IMR-90 (cell line): Measurements from ENCODE around the gene LRRC55. TPM values are rescaled to one million over a fixed set of nuclear protein-coding genes. Genes with fewer than 3 reads are reported as not detected.

ENCODE experiments used
- ATAC-seq: fragments of 200-7000 bp; cut with Tn5 transposase; 2 replicates; pipeline ENCODE4 v1.9.1; 2020; ENCODE audit warnings: low read depth, mild to moderate bottlenecking, moderate library complexity
- BruUV-seq: library from RNA; stranded (reverse); fragments of 400-500 nt; replicated peaks from 2 replicates; lab custom pipeline; 2021; lab: Mats Ljungman, UMichigan
- CTCF ChIA-PET: fragments of 300-600 bp; formaldehyde crosslinking; extraction: SDS; loops from one replicate; lab custom pipeline; 2021; ENCODE audit warnings: antibody characterized with exemption; lab: Yijun Ruan, JAX
- POLR2A ChIA-PET: fragments of 300-600 bp; sonication (Branson Sonifier 250); formaldehyde crosslinking; loops from one replicate; lab custom pipeline; 2022; ENCODE audit warnings: antibody characterized with exemption; ENCODE audit not compliant: unreplicated experiment; lab: Charles Lee
- DNase-seq: peaks from one replicate; pipeline ENCODE4 v3.0.0; 2013
- H2AFZ ChIP-seq: replicated peaks from 2 replicates; pipeline ENCODE3; 2013; ENCODE audit warnings: low read length, mild to moderate bottlenecking; ENCODE audit not compliant: poor library complexity
- H2AK5ac ChIP-seq: 2 replicates; pipeline ENCODE4 v1.6.1; 2013; ENCODE audit warnings: low read depth, low read length, inconsistent platforms
- H2AK9ac ChIP-seq: replicated peaks from 2 replicates; pipeline ENCODE3; 2013; ENCODE audit warnings: mild to moderate bottlenecking, low read depth, low read length, moderate library complexity; ENCODE audit not compliant: poor library complexity
- H2BK120ac ChIP-seq: 2 replicates; pipeline ENCODE4 v1.6.1; 2013; ENCODE audit warnings: low read depth, low read length, inconsistent platforms
- H2BK15ac ChIP-seq: 3 replicates; pipeline ENCODE4 v1.6.1; 2013; ENCODE audit warnings: low read depth, low read length, inconsistent platforms
- H2BK20ac ChIP-seq: 2 replicates; pipeline ENCODE4 v1.6.1; 2013; ENCODE audit warnings: low read depth, mild to moderate bottlenecking, inconsistent platforms, low read length, moderate library complexity
- H2BK5ac ChIP-seq: 2 replicates; pipeline ENCODE4 v1.6.1; 2013; ENCODE audit warnings: mild to moderate bottlenecking, low read depth, low read length, inconsistent platforms; ENCODE audit not compliant: poor library complexity, severe bottlenecking
- H3K14ac ChIP-seq: replicated peaks from 2 replicates; pipeline ENCODE4 v1.6.1; 2013; ENCODE audit warnings: low read depth, low read length, inconsistent platforms
- H3K18ac ChIP-seq: 2 replicates; pipeline ENCODE4 v1.6.1; 2013; ENCODE audit warnings: low read depth, low read length, control low read depth
- H3K23ac ChIP-seq: 2 replicates; pipeline ENCODE4 v1.6.1; 2013; ENCODE audit warnings: low read depth, low read length, inconsistent platforms
- H3K27ac ChIP-seq: 2 replicates; pipeline ENCODE4 v1.5.1; 2013; ENCODE audit warnings: mild to moderate bottlenecking, control low read depth, low read length; ENCODE audit not compliant: insufficient read depth
- H3K27me3 ChIP-seq: 2 replicates; pipeline ENCODE4 v1.6.1; 2013; ENCODE audit warnings: low read length; ENCODE audit not compliant: control insufficient read depth, insufficient read depth
- H3K36me3 ChIP-seq: 2 replicates; pipeline ENCODE4 v1.6.1; 2013; ENCODE audit warnings: low read length, mixed read lengths; ENCODE audit not compliant: control insufficient read depth, insufficient read depth
- H3K4ac ChIP-seq: 2 replicates; pipeline ENCODE4 v1.6.1; 2013; ENCODE audit warnings: low read depth, low read length, inconsistent platforms
- H3K4me1 ChIP-seq: 2 replicates; pipeline ENCODE4 v1.6.1; 2013; ENCODE audit warnings: low read length, mixed read lengths; ENCODE audit not compliant: control insufficient read depth, insufficient read depth
- H3K4me2 ChIP-seq: 2 replicates; pipeline ENCODE4 v1.6.1; 2013; ENCODE audit warnings: low read depth, mild to moderate bottlenecking, control low read depth, low read length, moderate library complexity
- H3K4me3 ChIP-seq: 2 replicates; pipeline ENCODE4 v1.5.1; 2013; ENCODE audit warnings: low read depth, mild to moderate bottlenecking, control low read depth, low read length, moderate library complexity; ENCODE audit not compliant: insufficient read depth
- H3K56ac ChIP-seq: 2 replicates; pipeline ENCODE4 v1.6.1; 2013; ENCODE audit warnings: low read length, inconsistent platforms; ENCODE audit not compliant: insufficient read depth; ENCODE audit errors: extremely low read depth
- H3K79me1 ChIP-seq, 2 experiments: 2 replicates each; pipeline ENCODE4 v1.6.1; 2013; ENCODE audit warnings: low read length in 2 of 2, inconsistent platforms in 1 of 2, low read depth in 1 of 2
- H3K9ac ChIP-seq: 2 replicates; pipeline ENCODE4 v1.6.1; 2013; ENCODE audit warnings: low read depth, low read length, control low read depth
- H3K9me1 ChIP-seq: 2 replicates; pipeline ENCODE4 v1.6.1; 2013; ENCODE audit warnings: low read length, inconsistent platforms; ENCODE audit not compliant: insufficient read depth
- H3K9me3 ChIP-seq: 2 replicates; pipeline ENCODE4 v1.6.1; 2013; ENCODE audit warnings: low read length; ENCODE audit not compliant: control insufficient read depth, insufficient read depth
- H4K20me1 ChIP-seq: 2 replicates; pipeline ENCODE4 v1.6.1; 2013; ENCODE audit warnings: low read length, inconsistent platforms; ENCODE audit not compliant: insufficient read depth
- H4K5ac ChIP-seq: 2 replicates; pipeline ENCODE4 v1.6.1; 2013; ENCODE audit warnings: mild to moderate bottlenecking, low read depth, low read length, control low read depth
- H4K8ac ChIP-seq, 2 experiments: 2 replicates each; pipeline ENCODE4 v1.6.1; 2013; ENCODE audit warnings: low read depth in 2 of 2, low read length in 2 of 2, control low read depth in 1 of 2, inconsistent platforms in 1 of 2
- H4K91ac ChIP-seq: 2 replicates; pipeline ENCODE4 v1.6.1; 2013; ENCODE audit warnings: low read depth, low read length, inconsistent platforms; ENCODE audit not compliant: insufficient read depth
- CEBPB ChIP-seq: IDR thresholded peaks from 2 replicates; pipeline ENCODE4 v1.6.1; 2012; ENCODE audit warnings: low read depth, low read length, improper control_type of control experiment
- MAFK ChIP-seq: IDR thresholded peaks from 2 replicates; pipeline ENCODE4 v1.6.1; 2012; ENCODE audit warnings: low read depth, low read length, improper control_type of control experiment
- MXI1 ChIP-seq: IDR thresholded peaks from 2 replicates; pipeline ENCODE4 v1.6.1; 2012; ENCODE audit warnings: low read depth, mild to moderate bottlenecking, low read length, moderate library complexity, borderline replicate concordance
- WGBS, 2 experiments: methylation state at CpG; one replicate each; pipeline versions ENCODE4 v1.1.5 to v1.1.7; 2013; ENCODE audit warnings: missing lambda C conversion rate in 2 of 2; ENCODE audit not compliant: insufficient read length in 1 of 2; ENCODE audit errors: extremely low coverage in 2 of 2; 5-methylcytosine and 5-hydroxymethylcytosine counted together
- dilution Hi-C: fragments of 300-500 bp; cut with HindIII; formaldehyde crosslinking; loops from one replicate; pipeline ENCODE4 v1.14.3; 2018; ENCODE audit warnings: low sequenced_read_pairs; ENCODE audit not compliant: unreplicated experiment
- in situ Hi-C: fragments of 300-500 bp; cut with MboI; formaldehyde crosslinking; loops from 3 replicates; pipeline ENCODE4 v1.14.3; 2019; ENCODE audit warnings: low sequenced_read_pairs, inconsistent platforms, mixed read lengths
- intact Hi-C: fragments of 100-400 bp; cut with micrococcal nuclease; formaldehyde crosslinking; loops from 2 replicates; pipeline ENCODE4 v1.10.0; 2022
- polyA plus RNA-seq, 3 experiments: library from polyadenylated mRNA; depleted of rRNA; stranded (reverse); fragments of >200 nt; gene quantifications; 2 replicates each; pipeline ENCODE4 v1.2.3, GENCODE V29; 2012; ENCODE audit warnings: low replicate concordance in 1 of 3
- total RNA-seq: library from RNA; depleted of rRNA; stranded (reverse); fragments of >200 nt; gene quantifications from 2 replicates; pipeline ENCODE4 v1.2.3, GENCODE V29; 2012

The LRRC55 gene
- total and polyA plus RNA-seq, 2 of the 4 experiments (the other 2 are of a cell fraction), result not detected

- H3K9me3 ChIP-seq, result no peaks in the 10 kb centered on the region
- no CpG with 5 or more reads among the region's 3 CpGs for WGBS, 2 experiments
- no peak overlapping the region for H4K8ac ChIP-seq
- H3K23ac ChIP-seq, result no peak overlapping the region
- H3K4me2 ChIP-seq, result no peak overlapping the region
- no peak overlapping the region for H3K27ac ChIP-seq
- H2BK120ac ChIP-seq, result no peak overlapping the region
- dilution Hi-C loops (no loop called here), intact Hi-C loops (no loop called here), in situ Hi-C loops (no loop called here)
- DNase-seq, result no peak
- H2BK20ac ChIP-seq, result no peak overlapping the region
- H2BK15ac ChIP-seq, result no peak overlapping the region
- POLR2A ChIA-PET, result no interaction called here
- BruUV-seq, result no TSS peak
- no peak overlapping the region for H4K91ac ChIP-seq
- CTCF ChIA-PET, result interaction anchor here (3.5 kb wide), 1 partner anchor 114 kb away, joined by 26 read pairs; no protein-coding TSS in a partner anchor
- H3K9ac ChIP-seq, result no peak overlapping the region
- no peaks in the 10 kb centered on the region for H4K20me1 ChIP-seq
- ATAC-seq, result no peak
- no peak overlapping the region for H2AFZ ChIP-seq
- H3K18ac ChIP-seq, result no peak overlapping the region
- H3K4me3 ChIP-seq, result no peak overlapping the region
- no peaks in the 10 kb centered on the region for H3K79me1 ChIP-seq
- peaks cover 3% of the 10 kb centered on the region; the same call in 1 of the 2 replicates for H3K27me3 ChIP-seq
- no peak overlapping the region for H3K56ac ChIP-seq
- no peak overlapping the region for H2BK5ac ChIP-seq
- no peaks in the 10 kb centered on the region for H3K36me3 ChIP-seq
- H4K5ac ChIP-seq, result no peak overlapping the region
- no peak overlapping the region for H2AK9ac ChIP-seq
- H3K14ac ChIP-seq, result no peak overlapping the region
- TF ChIP-seq MXI1 (no peak), CEBPB (peak; percentile 46; the same call in 1 of the 2 replicates), MAFK (peak; percentile 25; the same call in 1 of the 2 replicates)
- no peak overlapping the region for H3K4ac ChIP-seq
- no peaks in the 10 kb centered on the region for H3K9me1 ChIP-seq
- no peaks in the 10 kb centered on the region for H3K4me1 ChIP-seq
- H2AK5ac ChIP-seq, result no peak overlapping the region
These were observed 46.6 kb upstream of the LRRC55 start for GRCh38 chr11:57135020-57135751.
